ENCODE data around the gene MLLT3. TPM values are rescaled to one million over a fixed set of nuclear protein-coding genes. Genes with fewer than 3 reads are reported as not detected.

MLLT3 gene
- total and polyA plus RNA-seq, 9 donors: 8.7 to 15.4 (median 13.8) TPM

GRCh38 chr9:20355022-20355421 lies 267.3 kb downstream of the MLLT3 start:
- no peak overlapping the region for H3K4me3 ChIP-seq
- no peaks in the 10 kb centered on the region for H3K4me1 ChIP-seq (ENCODE audit: insufficient read depth)
- H3K9me3 ChIP-seq: no peaks in the 10 kb centered on the region
- no peak overlapping the region for H3K27ac ChIP-seq
- H3K36me3 ChIP-seq: no peaks in the 10 kb centered on the region
- no peak for DNase-seq
- intact Hi-C loops (cut with DNase I): loop anchor here in 3 of 4 donors (5.0 to 10.0 kb wide), 3 partner anchors 267 to 587 kb away; partner anchors contain the start of gene MLLT3 (in 3 of the 3)
- TF ChIP-seq CTCF (IDR thresholded peaks at IDR 0.05) (no peak), POLR2A (IDR thresholded peaks at IDR 0.05) (no peak), EP300 (IDR thresholded peaks at IDR 0.05) (no peak)
- WGBS, 3 donors: 8 to 22% (median 12%) methylated on average over 2 of the region's 2 CpGs
- no peaks in the 10 kb centered on the region for H3K27me3 ChIP-seq

DNA sequence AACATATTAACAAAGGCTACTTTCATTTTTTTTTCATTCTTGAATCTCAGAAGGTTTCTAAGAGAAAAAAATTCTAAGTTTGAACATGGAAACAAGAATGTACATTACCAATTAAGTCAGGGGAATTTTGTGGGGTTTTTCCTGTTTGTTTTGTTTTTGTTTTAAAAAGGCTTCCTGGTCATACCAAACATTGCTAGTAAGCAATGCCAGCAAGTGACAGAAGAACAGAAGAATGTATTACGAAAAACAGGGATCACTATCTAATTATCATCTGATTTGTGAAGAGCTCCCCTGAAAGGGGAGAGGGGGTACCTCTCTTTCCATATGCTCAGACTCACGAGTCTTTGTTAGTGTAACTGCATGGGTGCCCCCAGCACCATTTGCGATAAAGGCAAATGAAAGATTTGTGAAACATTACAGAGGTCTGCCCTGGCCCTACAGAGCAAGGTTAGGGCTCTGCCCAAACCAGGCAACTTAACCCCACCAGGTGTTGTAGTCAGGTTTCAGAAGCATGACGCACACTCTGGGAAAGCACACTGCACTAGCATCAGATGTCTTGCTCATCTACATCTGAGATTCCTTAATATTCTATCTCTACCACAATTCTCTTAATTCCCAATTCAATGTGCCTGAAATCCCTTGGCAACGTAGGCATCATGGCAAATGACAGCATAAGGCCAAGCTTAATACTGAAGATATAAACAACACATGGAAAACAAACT lies 268.2 kb downstream of the MLLT3 start:
- no peak overlapping the region for H3K27ac ChIP-seq
- TF ChIP-seq CTCF (IDR thresholded peaks at IDR 0.05) (no peak), EP300 (IDR thresholded peaks at IDR 0.05) (no peak), POLR2A (IDR thresholded peaks at IDR 0.05) (no peak)
- H3K36me3 ChIP-seq: no peaks in the 10 kb centered on the region
- H3K4me1 ChIP-seq (ENCODE audit: insufficient read depth): no peaks in the 10 kb centered on the region
- no peak for DNase-seq
- intact Hi-C loops (cut with DNase I): loop anchor here in 2 of 4 donors (5.0 to 10.0 kb wide), 2 partner anchors 271 to 588 kb away; partner anchors contain the start of gene MLLT3 (in 2 of the 2)
- WGBS, 3 donors: 82 to 92% (median 89%) methylated on average over 5 of the region's 5 CpGs
- H3K4me3 ChIP-seq: no peak overlapping the region
- H3K27me3 ChIP-seq: no peaks in the 10 kb centered on the region
- no peaks in the 10 kb centered on the region for H3K9me3 ChIP-seq

DNA sequence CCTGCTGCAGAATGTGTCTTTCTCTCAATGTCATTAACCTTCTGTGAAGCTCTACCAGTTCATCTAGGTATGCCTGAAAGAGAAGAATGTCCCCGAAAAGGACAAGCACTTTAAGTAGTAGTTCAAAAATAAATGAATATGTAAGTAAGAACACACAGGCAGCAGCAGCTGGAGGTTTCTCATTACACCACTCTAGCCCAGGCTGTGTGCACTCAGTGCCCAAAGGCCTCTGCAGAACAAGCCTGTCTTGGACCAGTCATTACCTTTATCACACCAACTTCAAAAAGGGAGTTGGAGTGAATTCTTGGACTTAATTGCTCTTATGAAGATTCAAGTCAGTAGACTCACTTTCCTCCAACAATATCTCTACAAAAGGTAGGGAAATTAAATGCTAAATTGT lies 268.8 kb downstream of the MLLT3 start:
- intact Hi-C loops (cut with DNase I): loop anchor here in 2 of 4 donors (5.0 to 10.0 kb wide), 2 partner anchors 271 to 589 kb away; partner anchors contain the start of gene MLLT3 (in 2 of the 2)
- Histone ChIP-seq H3K27ac (no peak overlapping the region), H3K4me1 (ENCODE audit: insufficient read depth) (no peaks in the 10 kb centered on the region), H3K27me3 (no peaks in the 10 kb centered on the region), H3K4me3 (no peak overlapping the region), H3K9me3 (no peaks in the 10 kb centered on the region), H3K36me3 (no peaks in the 10 kb centered on the region)
- TF ChIP-seq CTCF (IDR thresholded peaks at IDR 0.05) (no peak), EP300 (IDR thresholded peaks at IDR 0.05) (no peak), POLR2A (IDR thresholded peaks at IDR 0.05) (no peak)
- WGBS, 3 donors: 88 to 100% (median 88%) methylated on average over 1 of the region's 1 CpG
- DNase-seq: no peak

DNA sequence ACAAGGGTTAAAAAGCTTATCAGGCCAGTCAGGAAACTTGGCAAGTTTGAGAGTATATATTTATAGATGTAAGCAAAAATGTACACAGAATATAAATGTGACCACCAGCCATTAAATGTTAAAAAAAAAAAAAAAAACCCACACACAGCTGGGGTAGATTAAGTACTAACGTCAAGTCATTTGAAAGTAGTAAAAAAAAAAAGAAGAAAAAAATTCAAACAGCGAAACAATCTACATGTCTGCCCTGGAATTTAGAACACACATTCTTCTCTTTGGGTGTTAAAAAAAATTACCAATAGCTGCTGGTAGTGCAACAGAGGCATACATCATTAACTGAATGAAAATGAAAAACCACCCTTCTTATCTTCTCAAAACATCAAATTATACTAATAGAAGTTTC lies 269.7 kb downstream of the MLLT3 start:
- no peak for DNase-seq
- Histone ChIP-seq H3K4me3 (no peak overlapping the region), H3K36me3 (no peaks in the 10 kb centered on the region), H3K9me3 (no peaks in the 10 kb centered on the region), H3K27ac (no peak overlapping the region), H3K4me1 (ENCODE audit: insufficient read depth) (no peaks in the 10 kb centered on the region), H3K27me3 (no peaks in the 10 kb centered on the region)
- TF ChIP-seq POLR2A (IDR thresholded peaks at IDR 0.05) (no peak), CTCF (IDR thresholded peaks at IDR 0.05) (no peak), EP300 (IDR thresholded peaks at IDR 0.05) (no peak)
- 52 to 62% (median 61%) methylated on average over 2 of the region's 2 CpGs for whole genome bisulfite sequencing, 3 donors
- intact Hi-C loops (cut with DNase I): loop anchor here in 2 of 4 donors (5.0 to 10.0 kb wide), 2 partner anchors 272 to 590 kb away; partner anchors contain the start of gene MLLT3 (in 2 of the 2)
